DND-41 (cell line): ENCODE data around the gene KICS2.

ENCODE experiments used
- ATAC-seq: fragments of 200-7000 bp; cut with Tn5 transposase; 3 replicates; pipeline ENCODE4 v1.9.1; 2021; ENCODE audit warnings: low read depth; ENCODE audit not compliant: insufficient read depth
- DNase-seq: peaks from one replicate; pipeline ENCODE4 v3.0.0-alpha.2; 2020
- H2AFZ ChIP-seq: 2 replicates; pipeline ENCODE4 v1.6.0; 2012; ENCODE audit warnings: low read depth, low read length
- H3K27ac ChIP-seq: 2 replicates; pipeline ENCODE4 v1.5.1; 2012; ENCODE audit warnings: low read length, inconsistent platforms
- H3K27me3 ChIP-seq: fragments of 200-600 bp; sonication (generic); 2 replicates; pipeline ENCODE4 v1.6.0; 2012; ENCODE audit warnings: low read length, mild to moderate bottlenecking, inconsistent platforms; ENCODE audit not compliant: insufficient read depth, poor library complexity
- H3K36me3 ChIP-seq: 2 replicates; pipeline ENCODE4 v1.5.1; 2012; ENCODE audit warnings: low read length, inconsistent platforms; ENCODE audit not compliant: insufficient read depth
- H3K4me1 ChIP-seq: 2 replicates; pipeline ENCODE4 v1.5.1; 2012; ENCODE audit warnings: mild to moderate bottlenecking, low read length; ENCODE audit not compliant: insufficient read depth
- H3K4me2 ChIP-seq: 2 replicates; pipeline ENCODE4 v1.6.0; 2012; ENCODE audit warnings: mild to moderate bottlenecking, moderate library complexity, low read length, inconsistent platforms; ENCODE audit not compliant: insufficient read depth
- H3K4me3 ChIP-seq, 2 experiments: fragments of 200-600 bp in 1 of 2; shearing (Covaris generic) in 1 of 2; 2 replicates each; pipeline ENCODE4 v1.5.1; 2012 to 2016; ENCODE audit warnings: inconsistent platforms in 2 of 2, low read length in 2 of 2, mild to moderate bottlenecking in 2 of 2, low read depth in 1 of 2, moderate library complexity in 1 of 2
- H3K79me2 ChIP-seq: 2 replicates; pipeline ENCODE4 v1.6.0; 2012; ENCODE audit warnings: low read length, inconsistent platforms; ENCODE audit not compliant: insufficient read depth
- H3K9ac ChIP-seq: 2 replicates; pipeline ENCODE4 v1.6.0; 2012; ENCODE audit warnings: low read depth, mild to moderate bottlenecking, inconsistent platforms, low read length, moderate library complexity
- H3K9me3 ChIP-seq: 2 replicates; pipeline ENCODE4 v1.5.1; 2012; ENCODE audit warnings: low read length, moderate library complexity, mild to moderate bottlenecking, inconsistent platforms; ENCODE audit not compliant: insufficient read depth, severe bottlenecking
- H4K20me1 ChIP-seq: 2 replicates; pipeline ENCODE4 v1.6.0; 2012; ENCODE audit warnings: low read length; ENCODE audit not compliant: insufficient read depth
- CTCF ChIP-seq: IDR thresholded peaks from 2 replicates; pipeline ENCODE4 v1.5.1; 2012; ENCODE audit warnings: borderline replicate concordance, low read length, moderate library complexity, mild to moderate bottlenecking; ENCODE audit not compliant: poor library complexity, severe bottlenecking; ENCODE audit errors: extremely low read depth
- EZH2 ChIP-seq: IDR thresholded peaks from 3 replicates; pipeline ENCODE4 v1.6.1; 2012; ENCODE audit warnings: borderline replicate concordance, low read depth, mild to moderate bottlenecking, moderate library complexity, low read length, inconsistent platforms; ENCODE audit not compliant: severe bottlenecking

Gene KICS2

GRCh38 chr12:64229796-64230195 lies 7.7 kb upstream of the KICS2 start:
- no peak for ATAC-seq
- no peak for DNase-seq
- H3K9ac ChIP-seq, result no peak overlapping the region

GRCh38 chr12:64229240-64229639 lies 7.1 kb upstream of the KICS2 start:
- no peaks in the 10 kb centered on the region for H3K36me3 ChIP-seq
- no peak overlapping the region for H3K27ac ChIP-seq
- no peaks in the 10 kb centered on the region for H4K20me1 ChIP-seq
- no peaks in the 10 kb centered on the region for H3K9me3 ChIP-seq
- H2AFZ ChIP-seq, result no peak overlapping the region
- H3K9ac ChIP-seq, result no peak overlapping the region
- no peaks in the 10 kb centered on the region for H3K79me2 ChIP-seq
- no peak overlapping the region for H3K4me2 ChIP-seq
- H3K4me3 ChIP-seq, result no peak overlapping the region
- DNase-seq (no peak), ATAC-seq (no peak)
- H3K4me1 ChIP-seq, result no peaks in the 10 kb centered on the region
- no peak for TF ChIP-seq EZH2
- H3K27me3 ChIP-seq, result no peaks in the 10 kb centered on the region

More at GRCh38 chr12:64229796-64230195, 7.7 kb upstream of the KICS2 start:
- no peaks in the 10 kb centered on the region for H3K79me2 ChIP-seq
- no peaks in the 10 kb centered on the region for H3K27me3 ChIP-seq
- no peaks in the 10 kb centered on the region for H4K20me1 ChIP-seq
- TF ChIP-seq CTCF (no peak), EZH2 (no peak)
- H3K4me3 ChIP-seq, result no peak overlapping the region
- H3K4me1 ChIP-seq, result no peaks in the 10 kb centered on the region
- no peaks in the 10 kb centered on the region for H3K36me3 ChIP-seq
- H3K9me3 ChIP-seq, result no peaks in the 10 kb centered on the region
- H3K27ac ChIP-seq, result no peak overlapping the region
- H2AFZ ChIP-seq, result no peak overlapping the region
- no peak overlapping the region for H3K4me2 ChIP-seq

- ATAC-seq (no peak), DNase-seq (no peak)
- Histone ChIP-seq H3K4me3 (no peak overlapping the region), H4K20me1 (no peaks in the 10 kb centered on the region), H3K9ac (no peak overlapping the region), H3K36me3 (no peaks in the 10 kb centered on the region; the same call in 1 of the 2 replicates), H3K4me2 (no peak overlapping the region), H2AFZ (no peak overlapping the region), H3K27me3 (no peaks in the 10 kb centered on the region), H3K9me3 (no peaks in the 10 kb centered on the region), H3K4me1 (peaks cover 21% of the 10 kb centered on the region), H3K79me2 (peaks cover 13% of the 10 kb centered on the region), H3K27ac (no peak overlapping the region)
- TF ChIP-seq CTCF (no peak), EZH2 (no peak)
These were observed 3.5 kb upstream of the KICS2 start for GRCh38 chr12:64225626-64226025.

- Histone ChIP-seq H3K27ac (peak overlapping the region; percentile 65), H3K4me2 (peak overlapping the region; percentile 96), H4K20me1 (no peaks in the 10 kb centered on the region), H3K27me3 (no peaks in the 10 kb centered on the region), H2AFZ (peak overlapping the region; percentile 77), H3K9me3 (no peaks in the 10 kb centered on the region), H3K4me1 (peaks cover 38% of the 10 kb centered on the region), H3K79me2 (peaks cover 16% of the 10 kb centered on the region), H3K9ac (peak overlapping the region; percentile 82), H3K36me3 (no peaks in the 10 kb centered on the region; the same call in 1 of the 2 replicates), H3K4me3 (peak overlapping the region; percentile 89 to 93)
- peak; percentile 56 for DNase-seq
- peak; percentile 44 for ATAC-seq
- no peak for TF ChIP-seq CTCF
- no peak for TF ChIP-seq EZH2
These were observed 466 bp downstream of the KICS2 start for GRCh38 chr12:64221651-64222008.
